C4-2B (cell line): ENCODE results near the gene ART3.

Source experiments
- H3K27ac ChIP-seq: fragments of 450-650 bp; 2 replicates; pipeline ENCODE4 v1.5.1; 2017
- CTCF ChIP-seq: fragments of 450-650 bp; conservative IDR thresholded peaks from 2 replicates; pipeline ENCODE4 v1.5.1; 2017; ENCODE audit warnings: mild to moderate bottlenecking
- ZFX ChIP-seq: fragments of 450-650 bp; IDR thresholded peaks from 2 replicates; pipeline ENCODE4 v1.6.1; 2017

ART3 gene

GRCh38 chr4:76061421-76061820 is 13.1 kb upstream of the ART3 start:
- no peak overlapping the region for H3K27ac ChIP-seq

GRCh38 chr4:76061982-76062381 is 12.5 kb upstream of the ART3 start:
- no peak for TF ChIP-seq CTCF
- H3K27ac ChIP-seq = no peak overlapping the region

More at GRCh38 chr4:76061421-76061820, 13.1 kb upstream of the ART3 start:
- no peak for TF ChIP-seq CTCF
- TF ChIP-seq ZFX = no peak

GRCh38 chr4:76066546-76066945 is 8.0 kb upstream of the ART3 start:
- H3K27ac ChIP-seq = no peak overlapping the region
- TF ChIP-seq ZFX (no peak), CTCF (no peak)

DNA sequence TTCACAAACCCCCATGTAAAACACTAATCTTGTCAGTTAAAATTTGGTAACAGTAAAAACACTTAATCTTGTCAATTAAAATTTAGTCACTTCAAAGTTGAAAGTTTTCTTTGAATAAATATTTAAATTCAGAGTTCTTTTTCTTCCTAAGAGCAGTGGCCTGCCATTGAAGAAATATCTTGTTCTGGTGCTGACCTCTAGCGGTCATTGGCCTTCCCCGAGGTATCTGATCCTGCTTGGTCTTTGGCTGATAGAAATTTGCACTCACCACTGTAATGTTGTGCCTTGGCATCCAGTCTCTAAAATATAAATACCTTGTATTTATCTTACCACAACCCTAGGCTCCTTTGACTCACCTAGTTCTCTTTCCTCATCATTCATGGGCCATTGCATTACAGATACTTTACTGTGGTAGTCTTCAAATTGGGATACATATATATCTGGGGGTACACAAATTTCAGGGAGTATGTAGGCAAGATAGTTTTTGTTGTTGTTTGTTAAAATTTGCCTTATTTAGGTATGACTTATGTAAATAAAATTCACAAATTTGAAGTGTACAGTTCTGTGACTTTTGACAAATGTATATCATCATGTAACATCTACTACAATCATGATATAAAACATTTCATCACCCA is 6.7 kb upstream of the ART3 start:
- no peak for TF ChIP-seq ZFX
- peak; percentile 89 for TF ChIP-seq CTCF
- no peak overlapping the region for H3K27ac ChIP-seq

DNA sequence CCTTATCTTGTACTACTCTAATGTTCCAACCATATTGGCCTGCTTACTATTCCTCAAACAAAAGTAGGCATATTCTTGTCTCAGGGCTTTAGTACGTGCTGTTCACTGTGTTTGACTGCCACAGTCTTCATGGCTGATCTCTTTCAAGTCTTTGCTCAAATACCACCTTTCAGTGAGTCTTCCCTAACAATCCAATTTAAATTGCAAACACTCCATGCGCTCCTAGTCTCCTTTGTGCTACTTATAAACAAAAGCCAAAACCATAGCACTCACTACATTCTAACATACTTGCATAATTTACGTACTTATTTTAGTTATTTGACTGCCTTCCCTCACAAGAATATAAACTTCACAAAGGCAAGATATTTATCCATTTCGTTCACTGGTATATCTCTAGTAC is 1.7 kb upstream of the ART3 start:
- H3K27ac ChIP-seq = no peak overlapping the region
- TF ChIP-seq CTCF (no peak), ZFX (no peak)

DNA sequence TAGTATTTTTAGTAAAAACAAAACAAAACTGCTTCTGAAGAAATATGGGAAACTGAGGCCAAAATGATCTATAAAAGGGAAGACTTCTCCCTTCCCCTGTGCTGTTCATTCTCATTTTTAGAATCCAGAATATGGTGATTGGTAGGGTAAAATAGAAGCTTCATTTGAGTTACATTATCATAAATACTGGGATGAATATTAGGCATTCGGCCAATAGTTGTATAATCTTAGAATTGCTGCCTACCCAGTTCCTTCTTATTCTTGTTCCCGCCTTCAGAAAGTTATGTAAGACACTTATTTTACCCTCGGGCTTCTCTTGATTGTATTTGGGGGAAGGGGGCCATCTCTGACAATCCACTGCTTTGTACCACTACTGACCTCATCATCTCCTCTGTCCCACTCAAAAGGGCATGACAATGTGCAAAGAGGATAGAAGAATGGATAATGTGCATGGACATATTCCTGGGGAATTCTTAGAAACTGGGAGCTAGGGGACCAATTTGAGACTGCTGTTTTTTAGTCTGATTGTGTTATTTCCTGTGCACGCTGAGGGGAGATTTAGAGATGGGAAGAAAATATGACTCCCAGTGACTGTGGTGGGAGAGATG is 588 bp downstream of the ART3 start:
- TF ChIP-seq CTCF (no peak), ZFX (no peak)
- H3K27ac ChIP-seq = no peak overlapping the region

- no peak overlapping the region for H3K27ac ChIP-seq
- TF ChIP-seq ZFX (no peak), CTCF (no peak)
Measured at GRCh38 chr4:76078033-76078613, 3.6 kb downstream of the ART3 start.
